Gastrocnemius medialis (tissue), 4 donors: ENCODE results near the gene MYO16. TPM values are rescaled to one million over a fixed set of nuclear protein-coding genes. Genes with fewer than 3 reads are reported as not detected.
A peak's percentile ranks its signal among the peaks of the same experiment; 100 is the strongest.

ENCODE experiments used
- ATAC-seq, 2 donors: fragments of 150-250 bp; one replicate each; pipeline ENCODE4 v1.9.1; 2016
- DNase-seq, 2 donors: peaks; one replicate each; pipeline ENCODE4 v3.0.0-alpha.2; 2019
- H3K27ac ChIP-seq, 4 donors: fragments of 200-600 bp; sonication (generic); 1 replicate in 1 of 4; 2 replicates in 3 of 4; pipeline ENCODE4 v1.5.1; 2016 to 2018; ENCODE audit warnings: mild to moderate bottlenecking in 2 of 4, moderate library complexity in 1 of 4
- H3K27me3 ChIP-seq, 3 donors: fragments of 200-600 bp; sonication (generic) in 2 of 3; 1 replicate in 1 of 3; 2 replicates in 2 of 3; pipeline versions ENCODE4 v1.5.1 to v1.6.0; 2016 to 2019; ENCODE audit warnings: mild to moderate bottlenecking in 1 of 3, moderate library complexity in 1 of 3
- H3K36me3 ChIP-seq, 2 donors: fragments of 200-600 bp; sonication (generic) in 1 of 2; one replicate each; pipeline ENCODE4 v1.5.1; 2017 to 2018
- H3K4me1 ChIP-seq, 2 donors: fragments of 200-600 bp; sonication (generic) in 1 of 2; one replicate each; pipeline ENCODE4 v1.5.1; 2016 to 2017; ENCODE audit warnings: mild to moderate bottlenecking in 2 of 2
- H3K4me3 ChIP-seq, 4 donors: fragments of 200-600 bp; sonication (generic) in 3 of 4; 1 replicate in 1 of 4; 2 replicates in 3 of 4; pipeline ENCODE4 v1.5.1; 2016 to 2019; ENCODE audit warnings: mild to moderate bottlenecking in 2 of 4
- H3K9me3 ChIP-seq, 3 donors: fragments of 200-600 bp; sonication (generic) in 2 of 3; 1 replicate in 1 of 3; 2 replicates in 2 of 3; pipeline ENCODE4 v1.5.1; 2016 to 2019
- POLR2A ChIP-seq, 2 donors: fragments of 450-650 bp; IDR thresholded peaks; one replicate each; pipeline ENCODE4 v1.6.1; 2017; ENCODE audit warnings: antibody characterized with exemption in 2 of 2, mild to moderate bottlenecking in 2 of 2, moderate library complexity in 2 of 2
- in situ Hi-C, 4 donors: fragments of 200-750 bp; cut with MboI; loops; one replicate each; pipeline versions ENCODE4 v1.15.0 to v1.8.0; 2017; ENCODE audit warnings: low sequenced_read_pairs in 4 of 4
- intact Hi-C: fragments of 100-400 bp; cut with DNase I; formaldehyde crosslinking; loops from one replicate; pipeline ENCODE4 v1.15.1; 2023; ENCODE audit warnings: low total_unique reads
- total RNA-seq, 4 donors: library from RNA; depleted of rRNA; stranded (reverse); fragments of >200 nt; gene quantifications; one replicate each; pipeline versions ENCODE4 v1.1.0 to v1.2.3, GENCODE V29; 2016
- TF ChIP-seq, protein P1 (sequence below), 5 experiments: fragments of 450-650 bp in 3 of 5; fragments of 200-600 bp in 2 of 5; sonication (generic) in 2 of 5; IDR thresholded peaks in 4 of 5; conservative IDR thresholded peaks in 1 of 5; 1 replicate in 4 of 5; 2 replicates in 1 of 5; pipeline ENCODE4 v1.5.1; 2016 to 2019; ENCODE audit warnings: antibody characterized with exemption in 5 of 5, mild to moderate bottlenecking in 3 of 5, moderate library complexity in 3 of 5

The MYO16 gene
- total RNA-seq, 4 donors from 2014 or later = 0.02 TPM; not detected in 3

GRCh38 chr13:109154966-109155761 lies 525.8 kb downstream of the MYO16 start:
- H3K27me3 ChIP-seq = no peaks in the 10 kb centered on the region
- TF ChIP-seq, protein P1, sequence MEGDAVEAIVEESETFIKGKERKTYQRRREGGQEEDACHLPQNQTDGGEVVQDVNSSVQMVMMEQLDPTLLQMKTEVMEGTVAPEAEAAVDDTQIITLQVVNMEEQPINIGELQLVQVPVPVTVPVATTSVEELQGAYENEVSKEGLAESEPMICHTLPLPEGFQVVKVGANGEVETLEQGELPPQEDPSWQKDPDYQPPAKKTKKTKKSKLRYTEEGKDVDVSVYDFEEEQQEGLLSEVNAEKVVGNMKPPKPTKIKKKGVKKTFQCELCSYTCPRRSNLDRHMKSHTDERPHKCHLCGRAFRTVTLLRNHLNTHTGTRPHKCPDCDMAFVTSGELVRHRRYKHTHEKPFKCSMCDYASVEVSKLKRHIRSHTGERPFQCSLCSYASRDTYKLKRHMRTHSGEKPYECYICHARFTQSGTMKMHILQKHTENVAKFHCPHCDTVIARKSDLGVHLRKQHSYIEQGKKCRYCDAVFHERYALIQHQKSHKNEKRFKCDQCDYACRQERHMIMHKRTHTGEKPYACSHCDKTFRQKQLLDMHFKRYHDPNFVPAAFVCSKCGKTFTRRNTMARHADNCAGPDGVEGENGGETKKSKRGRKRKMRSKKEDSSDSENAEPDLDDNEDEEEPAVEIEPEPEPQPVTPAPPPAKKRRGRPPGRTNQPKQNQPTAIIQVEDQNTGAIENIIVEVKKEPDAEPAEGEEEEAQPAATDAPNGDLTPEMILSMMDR (IDR thresholded peaks at IDR 0.05 in 4 of 5, conservative IDR thresholded peaks at IDR 0.05 in 1 of 5) = no peak
- TF ChIP-seq POLR2A (IDR thresholded peaks at IDR 0.05) = no peak
- no peak for DNase-seq
- H3K27ac ChIP-seq = peak overlapping the region in 2 of 4 donors; percentile 38 to 56
- no peaks in the 10 kb centered on the region for H3K36me3 ChIP-seq
- H3K9me3 ChIP-seq = no peaks in the 10 kb centered on the region
- ATAC-seq = peak in 1 of 2 donors; percentile 17
- H3K4me3 ChIP-seq = no peak overlapping the region
- H3K4me1 ChIP-seq = peaks cover 12 to 20% of the 10 kb centered on the region in 2 donors
- intact Hi-C loops = loop anchor here (5.0 kb wide), 1 partner anchor 952 kb away; no protein-coding TSS in a partner anchor
- in situ Hi-C loops = loop anchor here in 1 of 4 donors (25.0 kb wide), 1 partner anchor 632 kb away; the partner anchor contains the start of gene IRS2

DNA sequence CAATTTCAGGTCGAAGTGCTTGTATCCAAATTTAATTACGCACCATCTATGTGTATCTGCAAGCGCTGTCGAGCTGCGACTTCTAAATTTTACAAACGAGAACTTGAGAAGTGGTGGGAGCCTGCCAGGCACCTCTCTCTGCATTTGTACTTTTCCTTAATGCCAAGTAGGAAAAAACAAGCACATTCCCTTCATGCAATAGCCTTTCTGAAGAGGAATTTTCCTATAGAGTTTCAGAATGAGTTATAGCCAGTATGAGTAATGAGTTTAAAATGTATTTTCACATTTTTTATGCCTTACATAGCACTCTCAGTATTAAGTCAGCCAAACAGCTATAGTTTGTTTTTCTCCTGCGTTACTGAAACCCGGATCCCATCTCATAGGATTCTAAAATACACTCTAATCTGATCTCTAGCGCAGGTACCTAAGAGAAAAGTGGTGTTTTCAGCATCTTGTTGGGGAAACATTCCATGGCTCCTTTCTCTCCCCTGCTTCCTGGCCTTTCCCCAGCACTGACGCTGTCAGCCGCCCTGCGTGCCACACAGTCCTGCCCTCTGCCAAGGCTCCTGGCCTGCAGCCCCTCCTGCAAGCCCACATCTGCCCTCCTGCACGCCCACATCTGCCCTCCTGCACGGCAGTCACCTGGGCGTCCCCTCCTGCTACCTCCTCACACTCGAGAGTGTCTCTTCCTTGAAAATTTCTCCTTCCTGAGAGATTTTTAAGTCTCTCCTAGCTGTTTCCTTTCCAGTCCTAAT lies 526.9 kb downstream of the MYO16 start:
- Histone ChIP-seq H3K27me3 (no peaks in the 10 kb centered on the region), H3K4me3 (peak overlapping the region in 1 of 4 donors; percentile 0), H3K36me3 (no peaks in the 10 kb centered on the region), H3K9me3 (no peaks in the 10 kb centered on the region), H3K4me1 (peaks cover 12 to 20% of the 10 kb centered on the region in 2 donors), H3K27ac (peak overlapping the region in 3 of 4 donors; percentile 31 to 56 (median 38))
- intact Hi-C loops (no loop called here), in situ Hi-C loops (loop anchor here in 1 of 4 donors (25.0 kb wide), 1 partner anchor 631 kb away; the partner anchor contains the start of gene IRS2)
- ATAC-seq (peak; percentile 34 to 41), DNase-seq (peak in 1 of 2 donors; percentile 16)
- no peak for TF ChIP-seq POLR2A (IDR thresholded peaks at IDR 0.05)
- TF ChIP-seq, protein P1 (IDR thresholded peaks at IDR 0.05 in 4 of 5, conservative IDR thresholded peaks at IDR 0.05 in 1 of 5) = no peak

DNA sequence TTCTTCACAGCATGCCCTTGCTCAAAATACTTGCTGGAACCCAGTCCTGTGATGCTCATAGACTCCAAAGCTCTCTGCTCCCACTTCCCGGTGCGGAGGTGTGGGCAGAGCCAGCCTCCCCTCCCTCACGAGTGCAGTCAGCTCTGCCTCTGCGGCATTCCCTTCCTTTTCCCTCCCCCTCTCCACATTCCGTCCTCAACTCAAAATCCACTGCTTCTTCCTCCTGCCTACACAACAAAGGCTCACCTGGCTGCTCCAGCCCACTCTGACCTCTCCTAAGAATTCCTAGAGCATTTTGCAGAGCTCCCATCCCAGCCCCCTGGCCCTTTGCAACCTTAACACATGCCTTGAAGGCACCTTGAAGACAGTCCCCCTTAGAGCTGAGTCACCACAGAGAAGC lies 527.9 kb downstream of the MYO16 start:
- in situ Hi-C loops = loop anchor here in 1 of 4 donors (25.0 kb wide), 1 partner anchor 630 kb away; the partner anchor contains the start of gene IRS2
- Histone ChIP-seq H3K36me3 (no peaks in the 10 kb centered on the region), H3K9me3 (no peaks in the 10 kb centered on the region), H3K4me3 (no peak overlapping the region), H3K4me1 (peaks cover 12 to 20% of the 10 kb centered on the region in 2 donors), H3K27ac (no peak overlapping the region), H3K27me3 (no peaks in the 10 kb centered on the region)
- TF ChIP-seq, protein P1 (IDR thresholded peaks at IDR 0.05 in 4 of 5, conservative IDR thresholded peaks at IDR 0.05 in 1 of 5) = no peak
- no peak for TF ChIP-seq POLR2A (IDR thresholded peaks at IDR 0.05)
- intact Hi-C loops = no loop called here
- DNase-seq = no peak
- no peak for ATAC-seq

GRCh38 chr13:109158383-109158782 lies 529.0 kb downstream of the MYO16 start:
- in situ Hi-C loops = loop anchor here in 1 of 4 donors (25.0 kb wide), 1 partner anchor 629 kb away; the partner anchor contains the start of gene IRS2
- H3K4me1 ChIP-seq = peaks cover 12 to 20% of the 10 kb centered on the region in 2 donors
- H3K27ac ChIP-seq = no peak overlapping the region

More at GRCh38 chr13:109158383-109158782, 529.0 kb downstream of the MYO16 start:
- intact Hi-C loops = no loop called here
- H3K4me3 ChIP-seq = no peak overlapping the region
- ATAC-seq = no peak
- H3K27me3 ChIP-seq = no peaks in the 10 kb centered on the region
- H3K36me3 ChIP-seq = no peaks in the 10 kb centered on the region
- TF ChIP-seq, protein P1 (IDR thresholded peaks at IDR 0.05 in 4 of 5, conservative IDR thresholded peaks at IDR 0.05 in 1 of 5) = no peak
- no peak for TF ChIP-seq POLR2A (IDR thresholded peaks at IDR 0.05)
- no peak for DNase-seq
- no peaks in the 10 kb centered on the region for H3K9me3 ChIP-seq
